NCI-H1105 (cell line): Measurements from ENCODE around the gene BCL7B.
"Not testable (repeated sequence)": the region's sequence is repeated elsewhere in the genome, so short reads cannot be mapped to it uniquely, and the experiment has no call there.

Source experiments
- DNase-seq: peaks from one replicate; lab custom pipeline; 2025; lab: John Stamatoyannopoulos, UW

Gene BCL7B

DNA sequence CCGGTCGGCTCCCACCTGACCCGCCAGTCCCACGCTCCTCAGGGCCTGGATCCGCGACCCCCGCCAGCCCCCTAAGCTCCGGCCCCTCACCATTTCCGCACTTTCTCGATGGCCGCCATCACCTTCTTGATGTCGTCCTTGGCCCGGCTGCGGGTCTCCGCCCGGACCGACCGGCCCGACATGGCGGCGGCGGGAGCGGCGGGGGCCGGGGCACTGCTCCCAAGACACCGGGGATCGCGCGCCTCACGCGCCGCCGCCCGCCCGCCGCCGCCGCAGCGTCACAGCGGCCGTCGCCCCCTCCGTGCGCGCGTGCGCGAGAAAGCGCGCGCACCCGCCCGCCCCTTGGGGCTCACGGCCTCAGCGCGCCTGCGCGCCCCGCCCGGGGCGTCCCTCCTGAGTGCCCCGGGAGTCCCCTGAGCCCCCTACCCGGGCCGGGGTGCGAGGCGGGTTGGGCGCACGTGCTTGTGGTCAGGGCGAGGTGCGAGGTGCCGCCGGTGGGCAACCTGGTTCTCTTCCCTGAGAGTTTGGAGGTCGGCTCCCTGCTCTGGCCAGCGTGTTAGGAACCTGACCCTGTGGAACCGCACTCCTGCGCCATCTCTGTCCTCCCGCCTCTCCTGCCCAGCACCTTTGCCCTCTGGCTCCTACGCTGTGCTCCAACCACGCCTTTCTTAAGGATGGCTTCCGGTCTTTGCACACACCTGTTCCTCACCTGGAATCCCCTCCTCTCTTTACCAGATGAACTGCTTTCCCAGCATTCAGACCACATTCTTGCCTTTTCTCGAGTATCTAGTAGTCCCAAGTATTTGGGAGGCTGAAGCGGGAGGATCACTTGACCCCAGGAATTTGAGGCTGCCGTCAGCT is at the start of gene BCL7B:
TSS of gene BCL7B (minus strand) at position 294 of the 861 bp plus-strand sequence. CDS start at position 182, 112 bp downstream.
- DNase-seq, result peak; percentile 42

- no peak for DNase-seq
Measured at GRCh38 chr7:73605601-73606220, 48.2 kb upstream of the BCL7B start.

DNA sequence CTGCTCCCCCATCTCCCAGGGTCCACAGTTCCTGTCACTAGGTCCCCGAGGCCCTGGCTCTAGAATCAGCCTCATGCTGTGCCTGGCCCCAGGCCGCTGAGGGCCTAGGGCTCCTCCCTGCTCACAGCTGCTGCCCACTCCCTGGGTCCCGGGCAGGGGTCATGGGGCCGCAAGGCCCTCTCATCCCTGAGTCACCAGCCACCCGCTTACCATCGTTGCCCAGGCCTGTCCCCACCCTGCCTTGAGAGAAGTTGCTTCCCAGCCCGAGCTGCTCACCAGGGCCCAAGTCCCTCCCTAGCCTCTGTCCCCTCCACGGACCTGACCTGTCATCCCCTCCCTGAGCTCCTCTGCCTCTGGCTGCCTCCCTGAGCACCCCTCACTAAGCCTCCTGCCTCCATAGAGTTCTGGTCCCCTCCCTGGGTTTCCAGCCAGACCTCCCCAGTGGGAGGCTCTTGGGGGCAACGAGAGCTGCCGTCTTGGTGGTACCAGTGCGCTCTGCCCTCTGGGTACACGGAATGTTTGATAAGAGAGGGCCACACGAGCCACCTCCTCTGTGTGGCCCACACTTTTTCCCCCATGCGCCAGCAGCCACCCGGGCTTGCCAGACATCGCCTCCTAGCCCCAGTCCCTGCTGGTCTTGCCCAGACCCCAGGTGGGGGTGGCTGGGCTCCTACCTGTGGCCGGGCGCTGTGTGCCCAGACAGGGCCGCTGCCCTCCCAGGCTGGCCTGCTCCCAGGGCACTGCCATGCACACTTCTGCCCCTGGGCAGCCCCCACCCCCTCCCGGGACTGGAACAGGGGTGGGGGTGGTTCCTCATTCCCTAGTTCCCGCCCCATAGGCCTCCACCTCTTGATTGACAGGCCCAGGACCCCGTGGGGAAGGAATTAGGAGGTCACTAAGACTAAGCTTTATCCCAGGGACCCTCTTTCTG is 45.5 kb upstream of the BCL7B start:
- DNase-seq, result no peak

DNA sequence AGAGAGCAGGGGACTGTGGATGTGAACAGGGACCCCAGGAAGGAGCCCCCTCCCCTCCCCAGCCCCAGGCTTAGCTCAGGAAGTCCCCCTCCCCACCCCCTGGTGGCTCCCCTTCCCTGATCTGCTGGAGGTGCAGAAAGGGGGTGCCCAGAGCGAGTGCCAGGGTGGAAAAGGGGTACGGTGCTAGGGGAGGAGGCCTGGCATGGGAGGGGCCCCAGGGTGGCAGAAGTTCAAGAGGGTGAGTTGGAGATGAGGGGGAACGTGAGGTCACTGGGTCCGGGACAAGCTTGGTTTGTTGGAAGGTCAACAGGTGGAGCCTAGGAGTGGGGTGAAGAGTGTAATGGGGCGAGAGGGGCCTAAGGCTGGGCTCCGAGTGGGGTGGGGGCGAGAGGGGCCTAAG is 42.4 kb upstream of the BCL7B start:
- DNase-seq, result no peak

DNA sequence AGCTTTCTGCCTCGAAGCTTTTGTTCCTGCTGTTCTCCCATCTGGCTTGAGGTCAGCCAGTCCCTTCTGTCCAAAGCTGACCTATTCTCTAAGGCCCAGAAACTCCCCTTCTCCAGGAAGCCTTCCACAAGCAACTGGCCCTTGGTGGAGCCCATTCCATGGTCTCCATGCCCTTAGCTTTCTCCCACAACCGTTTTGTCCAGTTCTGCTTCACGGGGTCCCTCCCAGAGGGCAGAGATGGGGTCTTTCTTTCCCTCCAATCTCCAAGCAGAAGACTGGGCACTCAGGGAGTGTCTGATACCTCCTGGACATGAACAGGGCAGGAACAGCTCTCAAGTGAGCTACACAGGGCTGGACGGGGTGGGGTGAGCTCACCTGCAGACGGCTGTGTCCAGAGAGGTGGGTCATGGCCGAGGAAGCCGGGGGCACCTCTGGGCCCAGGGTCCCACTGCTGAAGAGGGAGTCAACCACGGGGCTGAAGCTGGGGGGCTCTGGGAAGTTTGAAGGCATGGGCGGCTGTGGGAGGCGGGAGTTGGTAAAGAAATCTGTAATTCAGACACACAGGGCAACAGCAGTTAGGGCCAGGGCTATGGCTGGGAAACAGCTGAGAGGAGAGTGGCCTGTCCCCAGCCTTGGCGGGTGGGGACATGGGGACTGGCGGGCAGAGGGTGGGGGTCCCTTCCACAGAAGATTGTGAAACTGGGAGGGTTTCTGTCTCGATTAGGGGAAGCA is 41.8 kb upstream of the BCL7B start:
- no peak for DNase-seq

- DNase-seq, result no peak
Measured at GRCh38 chr7:73597978-73598782, 40.7 kb upstream of the BCL7B start.

DNA sequence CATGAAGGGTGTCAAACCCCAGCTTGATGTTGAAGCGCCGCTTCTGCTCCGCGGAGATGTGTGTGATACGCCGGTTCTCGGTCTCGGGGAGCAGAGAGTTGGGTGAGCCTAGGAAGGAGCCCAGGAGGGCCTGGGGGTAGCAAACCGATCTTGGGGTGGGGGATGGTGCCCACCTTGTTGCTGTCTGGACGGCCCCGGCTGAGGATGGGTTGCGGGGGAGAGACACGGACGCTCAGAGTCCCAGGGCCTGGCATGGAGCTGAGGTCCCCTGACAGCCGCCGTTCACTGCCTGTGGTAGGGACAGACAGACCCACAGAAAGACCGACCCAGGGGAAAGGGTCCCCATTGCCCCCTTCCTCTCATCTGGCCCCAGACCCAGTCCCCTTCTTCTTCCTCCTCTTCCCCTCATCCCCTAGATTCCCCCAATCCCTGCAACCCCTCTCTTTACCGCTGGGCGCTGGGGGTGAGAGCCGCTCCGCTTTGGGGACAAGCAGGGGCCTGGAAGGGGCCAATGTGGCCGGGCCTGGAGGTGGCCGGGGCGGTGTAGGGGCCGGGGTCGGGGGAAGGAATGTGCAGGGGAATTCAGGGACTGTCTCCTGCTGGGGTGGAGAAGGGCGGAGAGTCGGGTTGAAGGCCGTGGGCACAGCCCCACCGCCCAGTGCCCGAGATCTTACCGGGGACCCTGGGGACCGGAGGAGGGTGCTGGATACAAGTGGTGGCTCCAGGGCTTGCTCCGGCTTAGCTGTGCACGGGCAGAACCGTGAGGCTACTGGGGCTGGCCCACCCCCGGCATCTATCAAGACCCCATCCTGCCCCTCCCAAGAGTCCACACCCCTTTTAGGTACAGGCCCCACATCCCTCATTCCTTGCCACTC is 38.9 kb upstream of the BCL7B start:
- no peak for DNase-seq

- no peak for DNase-seq
Measured at GRCh38 chr7:73595358-73595757, 37.9 kb upstream of the BCL7B start.

DNA sequence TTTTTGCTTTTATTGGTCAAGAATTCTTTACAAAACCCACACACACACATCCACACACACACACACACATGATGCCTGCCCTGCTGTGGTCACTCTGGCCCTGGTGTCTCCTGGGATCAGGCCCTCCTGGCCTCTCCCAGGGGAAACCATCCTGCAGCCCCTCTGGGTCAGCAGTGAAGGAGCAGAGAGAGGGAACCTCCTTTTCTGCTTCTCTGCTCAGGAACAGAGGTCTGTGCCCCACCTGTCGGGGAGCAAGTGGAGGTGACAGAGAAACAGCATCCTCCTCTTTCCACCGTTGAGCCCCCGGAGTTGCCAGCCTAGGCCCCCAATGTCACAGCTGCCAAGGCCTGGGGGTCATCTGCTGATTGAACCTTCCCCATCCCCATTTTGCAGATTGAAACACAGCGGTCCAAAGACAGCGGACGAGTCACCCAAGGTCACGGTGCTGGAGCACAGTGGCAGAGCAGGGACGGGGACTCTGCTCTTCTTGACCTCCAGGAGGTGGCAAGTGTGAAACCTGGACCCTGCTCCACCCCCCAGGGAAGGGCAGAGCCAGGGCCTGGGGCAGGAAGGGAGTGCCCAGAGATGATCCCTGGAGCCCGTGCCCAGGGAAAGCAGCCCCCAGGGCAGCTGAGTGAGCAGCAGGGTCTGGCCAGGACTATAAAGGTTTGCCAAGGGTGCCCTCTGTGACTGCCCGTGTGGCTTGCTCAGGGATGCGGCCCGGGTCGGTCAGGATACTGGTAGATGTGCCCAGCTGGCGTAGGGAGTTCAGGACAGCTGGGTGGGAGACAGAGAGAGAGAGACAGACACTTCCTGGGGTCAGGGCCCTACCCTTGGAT is 35.9 kb upstream of the BCL7B start:
- no peak for DNase-seq

- no peak for DNase-seq
Measured at GRCh38 chr7:73586911-73587310, 29.4 kb upstream of the BCL7B start.

- no peak for DNase-seq
Measured at GRCh38 chr7:73585196-73585595, 27.7 kb upstream of the BCL7B start.

- no peak for DNase-seq
Measured at GRCh38 chr7:73582664-73583202, 25.2 kb upstream of the BCL7B start.

- not testable (repeated sequence) for DNase-seq
Measured at GRCh38 chr7:73581006-73581405, 23.5 kb upstream of the BCL7B start.

- peak; percentile 99 for DNase-seq
Measured at GRCh38 chr7:73578342-73579128, 21.0 kb upstream of the BCL7B start, which contains the start of gene TBL2. TBL2 (minus strand) TSS chr7:73578579; CDS start chr7:73578549, 30 bp downstream.

DNA sequence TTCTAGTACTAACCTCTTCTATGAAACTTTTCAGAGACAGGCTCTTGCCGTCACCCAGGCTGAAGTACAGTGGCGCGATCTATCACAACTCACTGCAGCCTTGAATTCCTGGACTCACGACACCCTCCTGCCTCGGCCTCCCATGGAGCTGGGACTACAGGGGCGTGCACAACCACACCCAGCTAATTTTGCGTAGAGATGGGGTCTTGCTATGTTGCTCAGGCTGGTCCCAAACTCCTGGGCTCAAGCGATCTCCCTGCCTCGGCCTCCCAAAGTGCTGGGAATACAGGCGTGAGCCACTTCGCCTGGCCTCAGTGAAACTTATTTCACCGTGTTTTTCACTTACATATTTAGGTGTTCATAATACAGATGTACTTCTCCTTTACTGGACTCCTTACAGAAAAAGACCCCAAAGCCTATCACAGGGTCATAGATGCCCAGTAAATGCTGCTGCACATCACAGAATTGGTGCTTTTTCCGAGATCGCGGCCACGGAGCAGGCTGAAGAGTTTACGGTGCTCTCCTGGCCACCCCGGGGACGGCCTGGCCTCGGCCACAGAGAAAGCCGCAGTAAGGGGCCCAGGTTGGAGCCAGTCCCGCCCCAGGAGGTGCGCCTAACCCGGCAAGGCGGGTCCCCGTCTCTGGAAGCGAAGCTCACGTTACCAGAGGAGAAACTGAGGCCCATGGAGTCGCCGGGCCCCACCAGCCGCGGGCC is 20.3 kb upstream of the BCL7B start:
- no peak for DNase-seq

GRCh38 chr7:73573791-73574190 is 16.3 kb upstream of the BCL7B start:
- no peak for DNase-seq

- no peak for DNase-seq
Measured at GRCh38 chr7:73573276-73573675, 15.8 kb upstream of the BCL7B start.
